ENCODE data around the gene ANKRD34A. TPM values are rescaled to one million over a fixed set of nuclear protein-coding genes. Genes with fewer than 3 reads are reported as not detected.
"Not testable (repeated sequence)": the region's sequence is repeated elsewhere in the genome, so short reads cannot be mapped to it uniquely, and the experiment has no call there.

The ANKRD34A gene
- total RNA-seq, 2 experiments from 2014 or later = 0.42 to 0.47 TPM

- H3K4me1 Mint-ChIP-seq (ENCODE audit: low read depth) = peaks cover 42% of the 10 kb centered on the region
- no peak overlapping the region for H3K27ac ChIP-seq (ENCODE audit: low read depth in 1 of 2, low read length in 2 of 2)
- H3K4me3 ChIP-seq (ENCODE audit: low read length) = no peak overlapping the region
- no peaks in the 10 kb centered on the region for H3K9me3 ChIP-seq (ENCODE audit: control insufficient read depth in 1 of 2, insufficient read depth in 1 of 2, low read length in 2 of 2)
- peaks cover 37% of the 10 kb centered on the region for H3K4me1 ChIP-seq (ENCODE audit: insufficient read depth, low read length)
- no peaks in the 10 kb centered on the region for H3K27me3 Mint-ChIP-seq
- ChIA-PET POLR2A (interaction anchor here (1.0 kb wide), 2 partner anchors 42 to 76 kb away, joined by 3 read pairs; partner anchors contain the start of gene POLR3GL), CTCF (no interaction called here)
- ATAC-seq (ENCODE audit: poor library complexity) (no peak), DNase-seq (no peak)
- peaks cover 35% of the 10 kb centered on the region for H3K36me3 Mint-ChIP-seq (ENCODE audit: low read depth)
- no peak overlapping the region for H3K27ac Mint-ChIP-seq
- no peak for TF ChIP-seq CTCF (IDR thresholded peaks at IDR 0.05)
- peaks cover 23% of the 10 kb centered on the region for H3K36me3 ChIP-seq (ENCODE audit: insufficient read depth, low read length)
- H3K9me3 Mint-ChIP-seq = no peaks in the 10 kb centered on the region
- intact Hi-C loops (cut with DNase I, micrococcal nuclease) = no loop called here
- no peak overlapping the region for H3K4me3 Mint-ChIP-seq
- H3K27me3 ChIP-seq (ENCODE audit: control insufficient read depth in 1 of 2, insufficient read depth in 2 of 2, low read length in 2 of 2) = no peaks in the 10 kb centered on the region
Observed at GRCh38 chr1:145922266-145922665, 42.1 kb downstream of the ANKRD34A start.

GRCh38 chr1:145920297-145920696, 44.1 kb downstream of the ANKRD34A start:
- POLR2A ChIA-PET, H3K9me3 Mint-ChIP-seq: not testable (repeated sequence)

GRCh38 chr1:145918992-145919939, 45.1 kb downstream of the ANKRD34A start:
- ChIA-PET CTCF (interaction anchor here (1.4 to 1.7 kb wide), 4 partner anchors 8 to 60 kb away, joined by 3 to 9 read pairs (median 4); partner anchors contain the start of genes PIAS3 and RBM8A), POLR2A (interaction anchor here (0.7 to 4.4 kb wide), 18 partner anchors 8 to 118 kb away, joined by 3 to 84 read pairs (median 7); partner anchors contain the start of genes ANKRD34A, LIX1L, NUDT17 and PIAS3)
- Histone ChIP-seq H3K4me3 (ENCODE audit: low read length) (peak overlapping the region; percentile 87), H3K27me3 (ENCODE audit: control insufficient read depth in 1 of 2, insufficient read depth in 2 of 2, low read length in 2 of 2) (no peaks in the 10 kb centered on the region), H3K27ac (ENCODE audit: low read depth in 1 of 2, low read length in 2 of 2) (peak overlapping the region; percentile 49 to 60), H3K36me3 (ENCODE audit: insufficient read depth, low read length) (peaks cover 31% of the 10 kb centered on the region), H3K4me1 (ENCODE audit: insufficient read depth, low read length) (peaks cover 31% of the 10 kb centered on the region), H3K9me3 (ENCODE audit: control insufficient read depth in 1 of 2, insufficient read depth in 1 of 2, low read length in 2 of 2) (no peaks in the 10 kb centered on the region)
- peak in 4 of 14 experiments; percentile 8 to 55 (median 28) for DNase-seq
- ATAC-seq (ENCODE audit: poor library complexity) = no peak
- Mint-ChIP-seq H3K4me1 (ENCODE audit: low read depth) (peaks cover 47% of the 10 kb centered on the region), H3K4me3 (peak overlapping the region; percentile 94), H3K9me3 (no peaks in the 10 kb centered on the region), H3K36me3 (ENCODE audit: low read depth) (peaks cover 59% of the 10 kb centered on the region), H3K27me3 (no peaks in the 10 kb centered on the region), H3K27ac (peak overlapping the region; percentile 92)
- intact Hi-C loops (cut with DNase I, micrococcal nuclease) = loop anchor here (1.0 to 5.0 kb wide), 6 partner anchors 8 to 88 kb away; partner anchors contain the start of genes LIX1L (in 2 of the 2), PIAS3 (in 2 of the 2), RBM8A (in 1 of the 2) and TXNIP (in 1 of the 2)
- TF ChIP-seq CTCF (IDR thresholded peaks at IDR 0.05) = no peak

More at GRCh38 chr1:145920297-145920696, 44.1 kb downstream of the ANKRD34A start:
- peak overlapping the region; percentile 92 for H3K27ac Mint-ChIP-seq
- CTCF ChIA-PET; H3K27me3 ChIP-seq (ENCODE audit: control insufficient read depth in 1 of 2, insufficient read depth in 2 of 2, low read length in 2 of 2); H3K4me3 ChIP-seq (ENCODE audit: low read length); H3K27me3 Mint-ChIP-seq; ATAC-seq (ENCODE audit: poor library complexity); DNase-seq; H3K27ac ChIP-seq (ENCODE audit: low read depth in 1 of 2, low read length in 2 of 2); H3K9me3 ChIP-seq (ENCODE audit: control insufficient read depth in 1 of 2, insufficient read depth in 1 of 2, low read length in 2 of 2); intact Hi-C loops (cut with DNase I, micrococcal nuclease): not testable (repeated sequence)
- peaks cover 31% of the 10 kb centered on the region for H3K4me1 ChIP-seq (ENCODE audit: insufficient read depth, low read length)
- peaks cover 50% of the 10 kb centered on the region for H3K36me3 Mint-ChIP-seq (ENCODE audit: low read depth)
- H3K4me1 Mint-ChIP-seq (ENCODE audit: low read depth) = peaks cover 47% of the 10 kb centered on the region
- peaks cover 24% of the 10 kb centered on the region for H3K36me3 ChIP-seq (ENCODE audit: insufficient read depth, low read length)
- H3K4me3 Mint-ChIP-seq = peak overlapping the region; percentile 85

Measured in CD4-positive, alpha-beta T cell (primary cell).